Epithelial cell of prostate (primary cell): ENCODE results near the gene STRN4.
"Not testable (repeated sequence)": the region's sequence is repeated elsewhere in the genome, so short reads cannot be mapped to it uniquely, and the experiment has no call there.

ENCODE experiments used
- DNase-seq: peaks from one replicate; pipeline ENCODE4 v3.0.0-alpha.2; 2011; ENCODE audit warnings: low read depth, low spot score
- H3K27ac ChIP-seq: fragments of 450-650 bp; 2 replicates; pipeline ENCODE4 v1.5.1; 2017; ENCODE audit warnings: mild to moderate bottlenecking

Gene STRN4

DNA sequence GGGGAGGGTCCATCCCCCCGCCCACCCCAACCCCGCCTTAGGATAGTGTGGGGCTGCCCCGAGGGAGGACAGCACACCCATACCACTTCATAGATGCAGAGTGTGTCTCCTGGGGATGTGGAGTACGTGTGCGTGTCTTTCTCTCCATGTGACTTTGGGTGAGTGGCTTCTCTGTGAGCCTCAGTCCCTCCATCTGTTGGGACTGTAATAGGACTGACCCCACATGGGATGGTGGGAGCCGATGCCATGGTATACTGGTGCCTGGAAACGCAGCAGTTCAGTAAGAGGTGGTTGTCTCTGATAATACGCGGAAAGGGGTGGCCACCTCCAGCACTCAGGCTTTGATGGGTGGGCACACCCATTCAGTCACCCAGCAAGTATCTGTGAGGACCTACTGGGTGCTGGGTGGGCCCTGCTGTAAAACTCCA, 28.5 kb downstream of the STRN4 start:
- peak overlapping the region; percentile 88 for H3K27ac ChIP-seq
- no peak for DNase-seq

DNA sequence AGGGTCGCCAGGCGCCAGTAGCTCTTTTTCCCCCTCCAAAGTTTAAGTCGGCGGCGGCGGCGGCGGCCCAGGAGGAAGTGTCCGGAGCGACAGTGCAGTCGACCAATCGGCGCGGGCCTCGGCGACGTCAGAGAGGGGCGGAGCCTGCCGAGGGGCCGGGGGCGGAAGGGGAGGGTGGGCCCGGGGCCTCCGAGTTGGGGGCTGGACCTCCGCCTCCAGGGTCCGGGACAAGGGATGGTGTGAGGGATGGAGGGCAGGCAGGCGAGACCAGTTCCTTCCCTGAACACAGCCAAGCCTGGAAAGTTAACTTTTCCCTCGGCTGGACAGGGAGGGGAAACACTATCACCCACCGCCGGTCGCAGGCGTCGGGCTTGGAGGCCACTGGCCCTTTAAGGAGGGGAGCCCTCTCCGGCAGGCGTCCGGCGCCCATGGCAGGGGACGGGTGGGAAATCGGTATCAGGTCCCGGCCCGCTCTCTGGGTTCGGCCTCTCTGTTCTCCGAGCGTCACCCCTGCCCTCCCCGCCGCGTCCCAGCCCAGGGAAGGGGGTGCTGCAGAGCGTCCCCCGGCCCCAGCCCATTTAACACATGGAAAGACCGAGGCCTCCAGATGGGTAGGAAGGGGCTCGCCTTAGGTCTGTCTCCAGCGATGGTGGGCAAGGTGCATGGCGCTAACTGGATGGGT, 29.1 kb downstream of the STRN4 start, which contains the start of gene PRKD2:
TSS of gene PRKD2 (minus strand) at position 81 of the 682 bp plus-strand sequence. CDS start 744 bp downstream, outside the sequence.
- DNase-seq, result no peak
- peak within 1 kb of the TSS; percentile 88 for H3K27ac ChIP-seq

DNA sequence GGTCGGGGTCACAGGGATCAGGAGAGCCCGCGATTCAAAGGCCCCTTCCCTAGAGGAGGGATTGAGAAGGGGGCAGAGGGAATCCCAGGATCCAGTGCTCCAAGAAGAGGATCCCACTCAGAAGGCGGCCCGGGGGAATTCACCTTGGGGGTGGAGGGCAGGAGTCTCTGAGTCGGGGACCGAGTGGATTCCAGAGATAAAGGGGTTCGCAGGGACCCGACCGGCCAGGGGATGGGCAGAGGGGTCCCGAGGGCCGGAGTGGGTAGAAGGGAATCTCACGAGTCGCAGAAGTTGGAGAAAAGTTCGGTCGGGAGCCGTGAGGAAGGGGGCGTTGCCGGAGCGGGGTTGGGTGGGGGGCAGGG, 29.6 kb downstream of the STRN4 start:
- peak overlapping the region; percentile 88 for H3K27ac ChIP-seq
- DNase-seq, result no peak

DNA sequence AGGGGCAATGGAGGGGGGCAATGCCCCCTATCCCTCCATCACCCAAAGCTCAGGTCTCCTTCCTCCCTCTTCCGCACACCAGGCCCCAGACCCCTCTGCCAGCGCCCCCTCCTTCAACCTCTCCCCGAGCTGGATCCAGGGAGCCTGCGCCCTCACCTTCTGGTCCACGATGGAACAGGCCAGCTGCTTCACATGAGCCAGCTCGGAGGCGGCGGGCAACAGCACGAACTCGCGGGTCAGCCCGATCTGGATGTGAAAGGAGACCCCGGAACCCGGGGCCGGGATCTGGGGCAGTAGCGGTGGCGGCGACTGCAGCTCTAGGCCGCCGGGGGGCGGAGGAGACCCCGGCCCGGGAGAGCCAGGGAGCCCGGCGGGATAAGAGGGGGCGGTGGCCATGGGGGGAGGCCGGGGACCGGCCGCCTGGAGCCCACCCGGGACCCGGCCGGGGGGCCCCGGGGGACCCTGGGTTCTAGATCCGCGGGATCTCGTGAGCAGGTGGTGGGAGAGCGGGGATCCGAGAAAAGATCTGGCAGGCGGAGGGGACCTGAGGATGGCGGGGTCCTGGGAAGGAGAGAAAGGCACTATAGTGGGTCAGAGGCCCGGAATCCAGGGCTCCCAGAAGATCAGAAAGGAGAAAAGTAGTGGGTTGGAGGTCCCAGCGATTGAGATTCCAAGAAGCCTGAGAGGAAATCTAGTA, 30.1 kb downstream of the STRN4 start:
- DNase-seq, result no peak

DNA sequence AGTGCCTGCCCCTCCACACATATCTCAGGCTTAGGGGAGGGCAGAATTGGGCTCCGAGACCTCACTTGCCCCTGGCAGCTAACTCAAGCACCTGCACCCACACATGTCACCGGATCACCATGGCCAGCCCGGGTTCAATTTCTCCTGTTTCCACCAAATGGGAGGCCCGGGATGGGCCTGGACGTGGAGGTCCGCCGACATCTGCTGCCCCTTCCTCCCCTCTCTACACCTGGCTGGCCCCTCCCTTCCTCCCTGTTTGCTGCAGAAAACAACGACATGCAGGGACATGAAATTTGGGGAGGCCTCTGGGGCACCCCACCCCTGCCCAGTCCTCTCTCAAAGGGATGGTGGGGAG, 30.7 kb downstream of the STRN4 start:
- H3K27ac ChIP-seq, result peak overlapping the region; percentile 88
- no peak for DNase-seq

More for the DNA sequence above, 30.1 kb downstream of the STRN4 start:
- peak overlapping the region; percentile 88 for H3K27ac ChIP-seq

DNA sequence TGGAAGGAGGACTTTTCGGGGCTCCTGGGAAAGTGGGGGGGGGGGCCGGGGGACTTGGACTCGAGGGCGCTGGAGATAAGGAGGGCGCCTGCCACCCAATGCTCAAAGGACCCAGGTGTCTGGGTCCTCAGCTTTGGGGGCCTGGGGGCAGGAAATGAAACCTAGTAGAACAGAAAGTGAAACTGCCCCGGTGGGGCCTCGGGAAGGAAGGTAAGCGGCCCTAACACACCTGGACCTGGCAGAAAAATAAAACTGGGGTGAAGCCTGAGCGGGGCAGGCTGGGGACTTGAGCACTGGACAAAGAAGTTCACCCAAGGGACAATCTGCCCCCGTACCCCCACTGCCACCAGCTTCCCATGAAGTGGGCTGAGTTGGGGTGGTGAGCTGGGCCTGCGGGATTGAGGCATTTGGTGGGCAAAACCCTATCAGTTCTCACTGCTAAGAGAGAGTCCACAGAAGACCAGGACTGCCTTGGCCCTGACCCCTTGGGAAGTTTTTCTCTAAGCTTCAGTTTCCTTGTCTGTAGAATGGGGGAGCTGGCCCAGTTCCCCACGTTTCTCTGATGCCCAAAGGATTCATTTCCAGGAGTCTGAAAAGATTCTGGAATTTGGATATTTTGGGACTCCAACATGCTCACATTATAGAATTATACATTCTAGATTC, 31.7 kb downstream of the STRN4 start:
- DNase-seq, result no peak

DNA sequence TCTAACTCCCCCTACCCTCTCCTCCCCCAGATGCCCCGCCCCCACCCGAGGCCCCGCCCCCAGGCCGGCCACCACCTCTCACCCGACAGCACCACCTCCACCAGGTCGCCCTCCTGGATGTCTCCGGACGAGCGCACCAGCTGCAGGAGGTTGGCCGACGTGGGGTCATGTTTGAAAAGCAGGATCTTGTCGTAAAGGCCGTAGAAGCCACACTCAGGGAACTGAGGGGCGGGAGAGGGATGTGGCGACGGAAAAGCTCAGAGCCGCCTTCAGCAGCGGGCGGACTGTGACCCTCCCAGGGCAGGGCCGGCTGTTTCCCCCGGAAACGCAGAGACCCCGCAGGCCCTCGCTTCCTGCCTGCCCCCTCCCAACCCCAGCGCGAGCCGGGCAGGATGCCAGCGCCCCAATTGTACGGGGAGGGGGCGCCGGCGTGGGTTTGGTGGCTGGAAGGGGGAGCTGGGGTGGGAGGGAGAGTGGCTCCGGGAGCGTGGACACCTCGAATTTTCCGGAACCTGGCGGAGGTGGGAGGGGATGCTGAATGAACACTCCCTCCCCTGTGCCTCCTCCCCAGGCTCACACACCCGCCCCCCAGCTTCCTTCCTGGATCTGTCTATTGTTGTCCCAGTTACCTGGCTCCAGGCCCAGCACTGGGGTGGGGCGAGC, 32.3 kb downstream of the STRN4 start:
- peak; percentile 53 for DNase-seq
- H3K27ac ChIP-seq, result peak overlapping the region; percentile 88

More for the DNA sequence above, 31.7 kb downstream of the STRN4 start:
- peak overlapping the region; percentile 88 for H3K27ac ChIP-seq

DNA sequence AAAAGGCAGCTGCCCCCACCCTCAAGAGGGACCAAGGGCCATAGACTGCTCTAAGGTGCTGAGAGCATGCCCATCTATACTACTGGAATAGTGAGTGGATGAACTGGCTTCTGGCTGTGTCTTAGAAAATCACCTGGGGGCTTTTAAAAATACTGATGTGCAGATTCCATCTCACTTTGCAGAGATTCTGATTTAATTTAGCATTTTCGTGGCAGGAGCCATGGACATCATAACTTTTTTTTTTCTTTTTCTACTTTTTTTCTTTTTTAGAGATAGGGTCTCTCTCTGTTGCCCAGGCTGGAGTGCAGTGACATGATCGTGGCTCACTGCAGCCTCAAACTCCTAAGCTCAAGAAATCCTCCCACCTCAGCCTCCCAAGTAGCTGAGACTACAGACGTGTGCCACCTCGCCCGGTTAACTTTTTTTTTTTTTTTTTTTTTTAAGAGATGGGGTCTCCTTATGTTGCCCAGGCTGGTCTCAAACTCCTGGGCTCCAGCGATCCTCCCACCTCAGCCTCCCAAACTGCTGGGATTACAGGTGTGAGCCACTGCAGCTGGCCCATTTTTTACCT, 33.4 kb downstream of the STRN4 start:
- H3K27ac ChIP-seq, result not testable (repeated sequence)

DNA sequence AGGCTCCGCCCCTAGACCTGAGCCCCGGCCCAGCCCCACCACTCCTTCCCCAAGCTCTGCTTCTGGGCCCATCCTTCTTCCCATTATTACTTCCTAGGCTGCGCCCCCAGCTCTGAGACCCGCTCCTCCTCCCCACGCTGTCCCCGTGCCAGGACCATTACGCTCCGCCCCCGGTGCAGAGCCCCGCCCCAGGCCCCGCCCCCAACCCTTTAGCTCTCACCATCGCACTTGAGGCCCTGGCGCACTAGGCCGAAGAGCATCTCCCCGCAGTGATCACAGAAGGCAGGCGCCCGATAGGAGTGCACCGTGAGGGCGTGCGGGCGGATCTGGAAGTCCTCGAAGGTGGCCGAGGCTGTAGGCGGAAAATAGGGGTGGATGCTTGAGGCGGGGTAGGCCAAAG, 35.6 kb downstream of the STRN4 start:
- no peak for DNase-seq
- H3K27ac ChIP-seq, result no peak overlapping the region

More for the DNA sequence above, 33.4 kb downstream of the STRN4 start:
- DNase-seq, result not testable (repeated sequence)

DNA sequence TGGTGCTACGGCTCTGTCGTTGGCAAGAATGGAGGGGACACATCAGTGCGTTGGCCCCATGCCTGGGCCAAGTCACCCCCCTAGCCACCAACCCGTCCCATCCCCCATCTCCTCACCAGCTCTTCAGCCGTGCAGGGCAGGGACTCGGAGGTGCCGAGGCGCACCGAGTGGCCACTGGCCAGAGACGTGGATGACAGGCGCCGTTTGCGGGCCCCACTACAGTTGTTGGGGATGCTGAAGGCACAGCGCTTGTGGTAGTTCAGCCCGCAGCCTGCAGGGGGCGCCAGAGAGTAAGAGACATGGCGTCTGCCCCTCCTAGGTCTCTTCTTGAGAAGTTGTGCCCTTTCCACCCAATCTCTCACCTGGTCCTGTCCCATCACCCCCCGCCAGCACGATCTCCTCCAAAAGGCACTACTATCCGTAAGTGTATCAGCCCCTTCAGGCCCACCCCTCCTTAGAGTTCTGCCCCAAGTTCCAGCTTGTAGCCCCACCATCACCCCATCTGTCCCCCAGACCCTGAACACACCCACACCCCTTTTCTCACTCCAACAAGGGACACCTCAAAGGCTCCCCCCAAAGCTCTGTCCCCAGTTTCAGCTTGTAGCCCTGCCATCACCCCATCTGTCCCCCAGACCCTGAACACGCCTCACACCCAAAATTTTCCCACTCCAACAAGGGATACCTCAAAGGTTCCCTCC, 41.7 kb downstream of the STRN4 start:
- H3K27ac ChIP-seq, result no peak overlapping the region
- DNase-seq, result no peak

DNA sequence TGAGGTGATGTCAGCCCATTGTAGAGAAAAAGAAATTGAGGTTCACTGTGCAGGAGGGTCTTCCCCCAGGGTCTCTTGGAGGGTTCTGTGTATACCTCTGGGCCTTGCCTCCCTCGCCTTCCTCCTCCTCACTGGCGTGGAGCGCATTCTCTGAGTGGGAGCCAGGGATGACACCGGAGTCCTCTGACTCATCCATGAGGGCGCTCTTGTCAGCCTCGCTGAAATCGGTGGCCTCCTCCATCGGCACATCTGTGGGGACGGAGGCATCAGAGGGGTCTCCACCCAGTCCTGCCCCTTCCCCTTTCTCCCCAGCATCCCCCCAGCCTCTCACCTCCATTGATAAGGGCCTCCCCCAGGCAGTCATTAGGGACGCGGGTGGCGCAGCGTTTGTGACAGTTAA, 45.5 kb downstream of the STRN4 start:
- H3K27ac ChIP-seq, result no peak overlapping the region
- DNase-seq, result no peak

DNA sequence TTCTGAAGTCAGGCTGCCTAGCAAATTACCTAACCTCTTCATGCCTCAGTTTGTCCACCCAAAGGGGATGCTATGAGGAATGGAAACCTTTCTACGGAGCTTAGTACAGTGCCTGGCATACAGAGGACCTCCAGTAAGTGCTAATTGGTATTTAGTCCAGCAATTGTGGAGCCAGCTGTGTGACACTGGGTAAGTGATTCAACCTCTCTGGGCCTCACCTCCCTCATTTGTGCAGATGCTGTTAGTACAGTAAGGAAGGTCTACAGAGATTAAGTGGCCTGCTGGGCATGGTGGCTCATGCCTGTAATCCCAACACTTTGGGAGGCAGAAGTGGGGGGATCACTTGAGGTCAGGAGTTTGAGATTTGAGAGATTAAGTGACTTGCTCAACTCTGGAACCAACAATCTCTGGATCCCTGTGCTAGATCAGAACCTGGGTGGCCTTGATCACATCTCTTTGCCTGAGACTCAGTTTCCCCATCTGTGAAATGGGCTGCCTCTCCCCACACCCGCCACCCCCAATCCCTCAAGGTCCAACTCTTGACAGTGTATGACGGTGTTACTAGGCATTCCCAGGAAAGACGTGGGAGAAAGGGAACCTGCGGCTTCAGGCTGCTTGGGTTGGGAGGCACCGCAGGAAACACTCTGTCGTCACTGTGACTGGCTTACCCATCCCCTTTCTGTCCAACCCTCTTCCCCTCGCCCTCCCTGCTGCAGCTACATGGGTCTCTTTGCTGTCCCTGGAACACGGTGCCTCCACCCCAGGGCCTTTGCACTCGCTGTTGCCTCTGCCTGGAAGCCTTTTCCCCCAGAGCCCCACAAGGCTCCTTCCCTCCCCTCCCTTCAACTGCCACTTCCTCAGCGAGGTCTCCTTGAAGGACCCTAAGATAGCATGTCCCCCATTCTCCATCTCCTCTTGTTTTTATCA, 47.6 kb downstream of the STRN4 start:
- H3K27ac ChIP-seq, result no peak overlapping the region
- no peak for DNase-seq

DNA sequence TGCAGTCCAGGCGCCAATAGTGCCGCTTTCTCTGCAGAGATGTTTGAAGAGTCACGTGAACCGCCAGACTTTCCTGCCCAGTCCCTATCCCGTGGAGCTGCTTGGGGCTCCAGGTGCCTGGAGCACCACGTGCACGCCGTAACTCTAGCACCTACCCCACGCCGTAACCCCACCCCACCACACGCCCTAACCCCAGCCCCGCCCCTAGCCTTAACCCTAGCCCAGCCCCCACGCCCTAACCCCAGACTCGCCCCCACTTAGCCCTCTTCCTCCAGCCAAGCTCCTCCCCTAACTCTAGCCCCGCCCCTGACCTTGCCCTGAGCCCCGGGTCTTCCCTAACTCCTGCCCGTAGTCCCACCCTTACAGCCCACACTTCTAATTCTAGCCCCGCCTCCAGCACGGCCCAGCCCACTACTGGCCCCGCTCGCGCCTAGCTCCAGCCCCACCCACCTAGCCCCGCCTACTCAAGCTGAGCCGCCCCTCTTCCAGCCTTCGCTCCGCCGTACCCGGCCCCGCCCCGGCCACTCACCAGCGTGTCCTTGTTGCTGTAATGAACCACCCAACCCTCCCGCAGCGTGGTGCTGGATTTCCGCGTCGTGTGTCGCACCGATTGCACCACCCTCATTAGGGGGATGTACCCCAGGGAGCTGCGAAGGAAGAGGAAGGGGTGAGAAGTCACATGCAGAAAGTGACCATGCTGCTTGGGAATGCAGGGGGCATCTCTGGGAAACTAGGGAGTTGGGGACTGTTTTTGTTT, 48.9 kb downstream of the STRN4 start:
- H3K27ac ChIP-seq, result no peak overlapping the region
- no peak for DNase-seq

DNA sequence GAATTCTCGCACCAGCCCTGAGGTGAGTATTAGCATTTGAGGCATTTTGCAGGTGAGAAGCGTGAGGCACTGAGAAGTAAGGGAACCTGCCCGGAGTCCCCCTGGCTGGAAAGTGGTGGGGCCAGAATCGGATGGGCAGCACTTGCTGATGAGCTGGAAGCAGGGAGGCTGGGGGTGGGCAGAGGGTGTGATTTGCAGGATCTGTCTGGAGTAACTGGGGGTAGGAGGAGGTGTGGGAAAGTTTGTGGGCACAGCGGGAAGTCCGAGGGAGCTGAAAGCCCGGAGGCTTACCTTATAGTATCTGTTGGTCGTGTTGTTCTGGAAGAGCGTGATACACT, 49.4 kb downstream of the STRN4 start:
- no peak overlapping the region for H3K27ac ChIP-seq
- DNase-seq, result no peak

DNA sequence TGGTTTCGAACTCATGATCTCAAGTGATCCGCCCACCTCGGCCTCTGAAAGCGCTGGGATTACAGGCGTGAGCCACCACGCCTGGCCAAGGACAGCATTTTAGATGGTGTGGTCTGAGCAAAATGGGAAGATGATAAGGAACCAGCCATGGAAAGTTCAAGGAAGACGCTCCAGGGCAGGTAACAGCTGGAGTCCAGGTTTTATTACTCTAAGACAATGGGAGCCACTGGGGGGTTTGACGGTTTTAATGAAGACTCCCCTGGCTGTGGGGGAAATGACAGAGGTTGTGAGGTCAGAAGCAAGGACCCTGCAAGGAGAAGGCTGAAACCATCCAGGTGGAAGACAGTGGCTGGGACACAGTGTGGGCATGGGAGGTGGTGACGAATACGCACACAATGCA, 50.2 kb downstream of the STRN4 start:
- H3K27ac ChIP-seq, result no peak overlapping the region
- no peak for DNase-seq

DNA sequence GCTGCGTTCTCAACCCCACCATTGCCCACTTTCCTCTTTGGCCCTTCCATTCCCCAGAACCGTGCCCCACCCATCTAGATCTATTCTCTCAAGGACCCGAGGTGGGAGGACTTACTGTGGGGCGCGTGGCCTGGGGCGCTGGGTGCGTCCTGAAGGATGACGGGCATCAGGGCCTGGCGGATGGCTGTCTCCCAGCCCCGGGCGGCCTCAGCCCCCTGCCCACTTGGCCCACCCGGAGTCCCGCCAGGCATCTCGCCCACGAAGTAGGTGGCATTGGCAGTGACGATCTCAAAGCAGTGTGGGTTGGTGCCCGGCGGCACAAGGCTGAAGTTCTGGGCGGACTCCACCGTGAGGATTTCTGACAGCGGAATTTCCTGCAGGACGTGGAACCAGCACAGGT, 52.5 kb downstream of the STRN4 start:
- no peak overlapping the region for H3K27ac ChIP-seq
- no peak for DNase-seq

DNA sequence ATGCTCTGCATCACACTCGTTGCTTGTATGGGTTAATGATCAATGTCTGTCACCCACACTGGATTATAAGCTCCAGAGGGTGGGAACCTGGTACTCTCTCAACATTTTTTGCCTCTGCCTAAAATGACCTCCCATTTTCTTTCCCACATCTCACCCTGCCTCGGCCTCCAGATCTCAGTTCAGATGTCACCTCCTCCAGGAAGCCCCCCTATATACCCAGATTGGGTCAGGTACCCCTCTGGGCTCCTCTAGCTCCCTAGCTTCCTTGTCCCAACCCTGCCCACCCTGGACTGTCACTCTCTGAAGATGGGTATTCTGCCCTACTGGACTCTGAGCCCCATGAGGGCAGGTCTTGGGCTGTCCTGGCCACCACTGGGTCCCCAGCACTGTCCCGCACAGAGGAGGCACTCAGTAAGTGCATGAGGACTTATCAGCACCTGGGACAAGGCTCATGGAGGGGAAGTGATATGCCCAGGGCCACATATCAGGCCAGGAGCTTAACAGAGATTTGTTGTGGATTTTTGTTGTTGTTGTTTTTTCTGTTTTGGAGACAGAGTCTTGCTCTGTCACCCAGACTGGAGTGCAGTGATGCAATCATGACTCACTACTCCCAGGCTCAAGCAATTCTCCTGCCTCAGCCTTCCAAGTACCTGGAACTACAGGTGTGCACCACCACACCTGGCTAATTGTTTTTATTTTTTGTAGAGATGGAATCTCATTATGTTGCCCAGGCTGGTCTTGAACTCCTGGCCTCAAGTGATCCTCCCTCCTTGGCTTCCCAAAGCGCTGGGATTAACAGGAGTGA, 53.1 kb downstream of the STRN4 start:
- H3K27ac ChIP-seq, result no peak overlapping the region
- no peak for DNase-seq
